ENCODE measurements around the gene HOXA10.

DNA sequence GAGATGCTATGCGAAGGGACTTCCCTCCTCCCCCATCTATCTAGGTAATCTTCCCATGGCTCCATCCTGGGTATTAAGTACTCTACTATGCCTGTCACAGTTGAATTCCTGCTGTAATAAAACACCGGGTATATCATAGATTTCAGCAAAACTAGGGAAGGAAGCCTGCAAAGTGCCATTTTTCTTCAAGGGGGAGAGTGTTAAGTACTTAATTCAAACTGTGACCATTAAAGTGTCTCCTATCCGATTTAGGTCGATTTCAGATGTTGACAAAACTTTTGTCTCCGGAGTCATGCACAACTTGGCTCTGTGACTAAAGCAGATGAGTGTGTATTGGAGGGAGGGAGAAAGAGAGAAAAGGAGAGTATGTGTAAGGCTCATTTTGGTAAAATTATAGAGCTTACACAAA lies 48.1 kb downstream of the HOXA10 start:
- TF ChIP-seq, protein P1, sequence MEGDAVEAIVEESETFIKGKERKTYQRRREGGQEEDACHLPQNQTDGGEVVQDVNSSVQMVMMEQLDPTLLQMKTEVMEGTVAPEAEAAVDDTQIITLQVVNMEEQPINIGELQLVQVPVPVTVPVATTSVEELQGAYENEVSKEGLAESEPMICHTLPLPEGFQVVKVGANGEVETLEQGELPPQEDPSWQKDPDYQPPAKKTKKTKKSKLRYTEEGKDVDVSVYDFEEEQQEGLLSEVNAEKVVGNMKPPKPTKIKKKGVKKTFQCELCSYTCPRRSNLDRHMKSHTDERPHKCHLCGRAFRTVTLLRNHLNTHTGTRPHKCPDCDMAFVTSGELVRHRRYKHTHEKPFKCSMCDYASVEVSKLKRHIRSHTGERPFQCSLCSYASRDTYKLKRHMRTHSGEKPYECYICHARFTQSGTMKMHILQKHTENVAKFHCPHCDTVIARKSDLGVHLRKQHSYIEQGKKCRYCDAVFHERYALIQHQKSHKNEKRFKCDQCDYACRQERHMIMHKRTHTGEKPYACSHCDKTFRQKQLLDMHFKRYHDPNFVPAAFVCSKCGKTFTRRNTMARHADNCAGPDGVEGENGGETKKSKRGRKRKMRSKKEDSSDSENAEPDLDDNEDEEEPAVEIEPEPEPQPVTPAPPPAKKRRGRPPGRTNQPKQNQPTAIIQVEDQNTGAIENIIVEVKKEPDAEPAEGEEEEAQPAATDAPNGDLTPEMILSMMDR (IDR thresholded peaks at IDR 0.05; ENCODE audit: low read depth, low read length) = no peak
- no peak for TF ChIP-seq EZH2phosphoT487 (IDR thresholded peaks at IDR 0.05; ENCODE audit: low read depth)
